GM19455 (cell line): ENCODE data around the gene PCDH11Y.
"Not testable (repeated sequence)": the region's sequence is repeated elsewhere in the genome, so short reads cannot be mapped to it uniquely, and the experiment has no call there.

Experiments
- ATAC-seq: cut with Tn5 transposase; IDR thresholded peaks from one replicate; pipeline ENCODE4 v1.9.1; 2021; ENCODE audit not compliant: unreplicated experiment

Gene PCDH11Y, protein sequence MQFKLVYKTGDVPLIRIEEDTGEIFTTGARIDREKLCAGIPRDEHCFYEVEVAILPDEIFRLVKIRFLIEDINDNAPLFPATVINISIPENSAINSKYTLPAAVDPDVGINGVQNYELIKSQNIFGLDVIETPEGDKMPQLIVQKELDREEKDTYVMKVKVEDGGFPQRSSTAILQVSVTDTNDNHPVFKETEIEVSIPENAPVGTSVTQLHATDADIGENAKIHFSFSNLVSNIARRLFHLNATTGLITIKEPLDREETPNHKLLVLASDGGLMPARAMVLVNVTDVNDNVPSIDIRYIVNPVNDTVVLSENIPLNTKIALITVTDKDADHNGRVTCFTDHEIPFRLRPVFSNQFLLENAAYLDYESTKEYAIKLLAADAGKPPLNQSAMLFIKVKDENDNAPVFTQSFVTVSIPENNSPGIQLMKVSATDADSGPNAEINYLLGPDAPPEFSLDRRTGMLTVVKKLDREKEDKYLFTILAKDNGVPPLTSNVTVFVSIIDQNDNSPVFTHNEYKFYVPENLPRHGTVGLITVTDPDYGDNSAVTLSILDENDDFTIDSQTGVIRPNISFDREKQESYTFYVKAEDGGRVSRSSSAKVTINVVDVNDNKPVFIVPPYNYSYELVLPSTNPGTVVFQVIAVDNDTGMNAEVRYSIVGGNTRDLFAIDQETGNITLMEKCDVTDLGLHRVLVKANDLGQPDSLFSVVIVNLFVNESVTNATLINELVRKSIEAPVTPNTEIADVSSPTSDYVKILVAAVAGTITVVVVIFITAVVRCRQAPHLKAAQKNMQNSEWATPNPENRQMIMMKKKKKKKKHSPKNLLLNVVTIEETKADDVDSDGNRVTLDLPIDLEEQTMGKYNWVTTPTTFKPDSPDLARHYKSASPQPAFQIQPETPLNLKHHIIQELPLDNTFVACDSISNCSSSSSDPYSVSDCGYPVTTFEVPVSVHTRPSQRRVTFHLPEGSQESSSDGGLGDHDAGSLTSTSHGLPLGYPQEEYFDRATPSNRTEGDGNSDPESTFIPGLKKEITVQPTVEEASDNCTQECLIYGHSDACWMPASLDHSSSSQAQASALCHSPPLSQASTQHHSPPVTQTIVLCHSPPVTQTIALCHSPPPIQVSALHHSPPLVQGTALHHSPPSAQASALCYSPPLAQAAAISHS (N-terminal part only)

DNA sequence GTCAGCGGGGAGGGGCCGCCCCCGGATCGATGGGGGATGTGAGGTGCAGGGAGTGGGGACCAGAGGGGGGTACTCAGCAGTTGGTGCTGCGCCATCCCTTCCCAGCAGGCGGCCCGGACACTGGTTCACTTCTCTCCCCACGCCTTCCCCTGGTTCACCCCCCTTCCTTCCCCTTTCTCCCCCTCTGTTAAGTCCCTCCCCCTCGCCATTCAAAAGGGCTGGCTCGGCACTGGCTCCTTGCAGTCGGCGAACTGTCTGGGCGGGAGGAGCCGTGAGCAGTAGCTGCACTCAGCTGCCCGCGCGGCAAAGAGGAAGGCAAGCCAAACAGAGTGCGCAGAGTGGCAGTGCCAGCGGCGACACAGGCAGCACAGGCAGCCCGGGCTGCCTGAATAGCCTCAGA, at the start of gene PCDH11Y:
TSS of gene PCDH11Y (plus strand) at position 240 of the 400 bp plus-strand sequence. CDS start 56,804 bp downstream, outside the sequence.
- ATAC-seq, result not testable (repeated sequence)

DNA sequence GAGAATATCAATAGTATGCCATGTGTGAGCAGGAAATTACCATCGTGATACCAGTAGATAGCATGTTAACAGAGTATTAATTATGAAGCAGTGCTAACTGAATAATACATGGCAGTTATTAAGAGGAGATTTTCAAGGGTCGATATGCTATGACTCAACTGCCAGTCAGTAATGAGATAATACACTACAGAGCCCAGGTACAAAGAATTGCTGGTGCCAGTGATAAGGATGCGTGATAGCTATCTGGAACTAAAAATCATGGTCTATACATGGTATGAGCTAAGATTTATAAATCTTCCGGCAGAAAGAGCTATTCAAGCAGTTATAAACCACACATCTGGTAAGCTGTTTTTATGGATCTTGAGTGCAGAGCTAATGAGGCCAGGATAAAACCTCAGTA, 32.2 kb upstream of the PCDH11Y start:
- ATAC-seq, result not testable (repeated sequence)

DNA sequence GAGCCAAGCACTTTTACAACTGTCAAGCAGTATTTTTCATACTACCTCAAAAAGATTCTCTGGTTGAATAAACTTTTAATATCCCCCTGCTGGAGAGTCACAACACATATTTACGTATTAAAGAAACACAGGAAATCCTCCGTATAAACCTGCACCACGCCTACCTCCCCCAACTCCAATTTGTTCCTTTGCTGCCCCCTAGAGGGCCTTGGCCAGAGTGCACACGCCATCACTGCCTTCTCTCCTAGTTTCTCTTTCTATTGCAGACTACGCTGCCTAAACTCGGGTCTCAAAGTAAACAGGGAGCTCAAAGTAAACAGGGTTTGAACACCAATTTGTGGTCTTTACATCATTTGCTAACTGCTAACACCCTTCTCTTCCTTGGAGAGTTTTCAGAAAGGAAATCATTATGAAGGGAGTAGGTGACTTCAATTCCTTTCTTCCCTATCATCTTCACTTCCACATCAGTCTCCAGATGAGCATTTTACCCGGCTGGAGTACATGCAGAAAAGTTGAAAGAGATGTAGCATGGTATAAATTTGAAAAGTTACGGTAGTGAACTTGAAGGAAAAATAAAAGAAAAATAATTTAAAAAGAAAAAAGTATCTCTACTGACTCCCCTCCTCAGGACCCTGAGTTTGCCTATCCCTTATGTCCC, 8.2 kb upstream of the PCDH11Y start:
- peak; percentile 99 for ATAC-seq

DNA sequence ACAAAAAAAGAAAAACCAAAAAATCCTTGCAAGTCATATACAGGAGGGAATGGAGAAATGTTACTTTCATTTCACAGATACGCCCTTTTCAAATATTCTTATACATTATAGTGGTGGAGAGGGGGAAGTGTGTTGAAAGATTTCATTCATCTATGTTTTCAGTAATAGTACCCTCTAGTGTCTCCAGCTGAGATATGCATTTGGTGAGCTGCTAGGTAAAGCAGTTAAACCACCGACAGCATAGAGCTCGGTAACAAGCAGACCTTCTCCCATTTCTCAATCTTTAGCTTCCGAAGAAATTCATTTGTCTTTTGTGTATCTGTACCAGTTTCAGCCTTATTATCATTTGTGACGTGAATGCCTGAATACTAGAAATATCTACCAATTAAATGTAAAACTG, 5.2 kb upstream of the PCDH11Y start:
- not testable (repeated sequence) for ATAC-seq

DNA sequence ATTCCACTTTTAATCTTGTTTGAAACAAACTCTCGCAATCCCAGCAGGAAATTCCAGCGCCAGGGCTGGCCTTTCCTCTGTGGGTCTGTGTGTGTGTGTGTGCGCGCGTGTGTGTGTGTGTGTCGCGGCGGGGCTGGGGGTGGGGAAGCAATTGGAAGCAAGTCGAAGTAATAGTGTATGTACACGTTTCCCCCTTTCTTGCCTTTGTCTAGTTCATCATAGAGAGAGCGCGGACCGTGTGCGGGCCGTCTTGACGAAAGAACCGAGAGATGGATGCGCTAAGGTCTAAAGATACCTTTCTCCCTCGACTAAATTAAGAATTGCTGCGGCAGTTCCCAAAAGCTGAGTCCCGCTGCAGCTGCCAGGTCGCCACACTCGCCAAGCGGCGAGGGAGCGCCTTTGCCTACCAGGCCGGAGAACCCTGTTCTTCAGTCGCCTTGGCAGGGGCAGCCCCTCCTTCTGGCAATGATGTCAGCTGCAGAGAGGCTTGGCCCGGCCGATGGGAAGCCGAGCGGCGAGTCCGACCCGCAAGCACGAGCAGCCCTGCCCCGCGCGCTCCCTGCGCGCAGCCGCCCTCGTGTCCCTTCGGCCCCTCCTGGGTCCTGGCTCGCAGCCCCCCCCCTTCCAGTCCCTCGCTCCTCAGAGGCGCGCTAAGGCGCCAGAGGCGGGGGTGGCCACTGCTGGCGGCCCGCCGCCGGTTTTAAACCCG, 2.5 kb downstream of the PCDH11Y start:
- not testable (repeated sequence) for ATAC-seq

DNA sequence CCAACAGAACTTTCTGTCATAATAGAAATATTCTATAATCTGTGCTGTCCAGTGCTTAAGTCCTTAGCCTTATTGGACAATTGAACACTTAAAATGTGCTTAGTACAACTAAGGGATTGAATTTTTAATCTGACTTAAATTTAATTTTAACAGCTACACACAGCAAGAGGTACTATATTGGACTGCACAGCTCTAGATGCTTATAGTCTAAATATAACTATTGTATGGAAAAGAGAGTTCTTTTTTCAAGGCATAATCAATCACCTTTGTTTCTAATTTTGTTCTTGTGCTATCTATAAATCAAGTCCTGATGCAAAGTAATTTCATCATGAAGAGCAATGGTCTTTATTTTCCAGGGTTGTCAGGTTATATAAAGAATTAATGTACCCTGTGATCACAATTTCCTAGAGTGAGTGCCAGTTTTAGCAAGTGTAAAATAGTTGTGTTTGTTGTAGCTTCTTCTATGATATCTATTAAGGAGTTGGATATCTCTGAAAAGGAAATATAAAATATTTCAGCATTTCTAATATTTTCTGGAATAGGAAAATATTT, 39.0 kb downstream of the PCDH11Y start:
- not testable (repeated sequence) for ATAC-seq

DNA sequence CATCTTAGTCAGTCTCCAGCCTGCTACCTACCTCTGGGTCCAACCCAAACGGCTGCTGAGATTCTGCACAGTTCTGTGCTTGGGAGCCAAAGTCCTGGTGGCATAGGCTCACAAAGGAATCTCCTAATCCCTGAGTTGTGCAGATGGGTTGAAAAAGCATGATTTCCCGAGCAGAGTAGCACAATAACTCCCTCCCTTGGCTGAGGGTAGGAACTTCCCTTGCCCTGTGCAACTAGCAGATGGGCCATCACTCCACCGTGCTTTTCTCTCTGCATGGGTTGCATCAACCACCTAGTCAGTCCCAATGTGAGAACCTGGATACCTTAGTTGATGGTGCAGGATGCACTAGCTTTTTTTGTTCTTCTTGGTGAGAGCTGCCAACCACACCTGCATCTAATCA, 82.9 kb downstream of the PCDH11Y start:
- not testable (repeated sequence) for ATAC-seq

DNA sequence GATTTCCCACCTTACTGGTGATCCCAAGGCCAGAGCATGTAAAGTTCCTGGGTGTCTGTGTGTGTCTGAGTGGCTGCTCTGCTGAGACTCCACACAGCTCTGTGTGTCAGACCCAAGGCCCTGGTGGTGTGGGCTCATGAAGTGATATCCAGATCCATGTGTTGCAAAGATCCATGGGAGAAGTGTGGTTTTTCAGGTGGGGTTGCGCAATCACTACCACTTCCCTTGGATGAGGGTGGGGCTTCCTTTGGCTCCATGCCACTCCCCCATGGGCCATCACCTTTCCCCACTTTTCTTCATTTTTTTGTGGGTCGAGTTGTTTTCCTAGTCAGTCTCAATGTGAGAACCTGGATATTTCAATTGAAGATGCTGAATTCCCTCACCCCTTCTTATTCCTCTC, 182.9 kb downstream of the PCDH11Y start:
- ATAC-seq, result not testable (repeated sequence)

DNA sequence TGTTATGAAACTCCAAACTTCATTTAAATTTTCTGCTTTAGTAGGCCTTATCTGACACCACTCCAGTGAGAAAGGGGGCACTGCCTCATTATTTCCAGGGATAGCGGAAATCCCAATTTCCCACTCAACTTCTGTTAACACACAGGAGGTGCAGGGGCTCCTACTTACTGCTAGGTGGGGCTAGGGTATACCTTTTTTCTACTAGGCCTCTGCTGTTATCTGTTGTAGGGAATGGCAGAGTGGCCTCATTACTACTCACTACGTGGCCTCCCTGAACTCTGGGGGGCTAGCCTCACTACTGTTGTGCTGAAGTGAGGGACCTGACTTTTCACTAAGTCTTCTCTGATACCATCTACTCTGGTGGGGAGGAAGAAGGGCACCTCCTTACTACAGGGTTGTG, 215.0 kb downstream of the PCDH11Y start:
- not testable (repeated sequence) for ATAC-seq

DNA sequence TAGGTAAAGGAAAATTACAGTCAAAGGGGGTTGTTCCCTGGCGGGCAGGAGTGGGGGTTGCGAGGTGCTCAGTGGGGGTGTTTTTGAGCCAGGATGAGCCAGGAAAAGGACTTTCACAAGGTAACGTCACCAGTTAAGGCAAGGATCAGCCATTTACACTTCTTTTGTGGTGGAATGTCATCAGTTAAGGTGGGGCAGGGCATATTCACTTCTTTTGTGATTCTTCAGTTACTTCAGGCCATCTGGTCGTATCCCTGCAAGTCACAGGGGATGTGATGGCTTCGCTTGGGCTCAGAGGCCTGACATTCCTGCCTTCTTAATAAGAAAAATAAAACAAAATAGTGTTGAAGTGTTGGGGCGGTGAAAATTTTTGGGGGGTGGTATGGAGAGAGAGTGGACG, 324.8 kb downstream of the PCDH11Y start:
- not testable (repeated sequence) for ATAC-seq

DNA sequence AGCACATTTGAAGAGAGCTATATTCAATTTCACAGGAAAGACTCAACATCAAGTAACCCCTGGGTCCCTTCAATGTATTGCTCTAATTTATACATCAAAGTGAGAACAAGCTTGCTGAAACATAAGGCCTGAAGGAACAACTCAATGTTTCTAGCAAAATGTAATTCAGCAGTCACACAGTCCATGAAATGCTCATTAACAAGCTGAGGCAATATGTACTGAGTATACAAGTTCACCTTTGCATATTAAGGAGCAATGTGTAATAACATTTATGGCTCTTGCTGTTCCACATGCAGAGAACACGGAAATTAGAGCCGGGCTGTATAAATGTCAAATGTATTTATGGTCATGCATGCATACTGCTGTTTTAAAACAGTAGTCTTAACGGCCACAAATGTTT, 342.1 kb downstream of the PCDH11Y start:
- ATAC-seq, result not testable (repeated sequence)

DNA sequence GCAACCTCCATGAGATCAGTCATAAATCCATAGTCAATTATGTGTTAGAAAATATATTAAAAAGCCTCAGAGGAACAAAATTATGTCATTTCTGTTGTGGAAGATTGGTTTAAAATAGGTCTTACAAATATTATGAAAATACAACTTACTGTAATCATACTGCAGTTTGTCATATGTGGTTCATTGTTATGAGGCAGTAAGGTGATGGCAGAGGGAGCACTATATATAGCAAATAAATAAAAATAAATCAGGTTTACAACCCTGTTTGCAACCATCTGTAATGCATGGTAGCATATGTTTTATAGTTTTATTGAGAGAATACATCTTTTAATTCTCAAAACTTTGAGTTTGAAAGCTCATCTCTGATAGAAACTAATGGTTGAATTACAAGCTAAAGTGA, 543.6 kb downstream of the PCDH11Y start:
- not testable (repeated sequence) for ATAC-seq

DNA sequence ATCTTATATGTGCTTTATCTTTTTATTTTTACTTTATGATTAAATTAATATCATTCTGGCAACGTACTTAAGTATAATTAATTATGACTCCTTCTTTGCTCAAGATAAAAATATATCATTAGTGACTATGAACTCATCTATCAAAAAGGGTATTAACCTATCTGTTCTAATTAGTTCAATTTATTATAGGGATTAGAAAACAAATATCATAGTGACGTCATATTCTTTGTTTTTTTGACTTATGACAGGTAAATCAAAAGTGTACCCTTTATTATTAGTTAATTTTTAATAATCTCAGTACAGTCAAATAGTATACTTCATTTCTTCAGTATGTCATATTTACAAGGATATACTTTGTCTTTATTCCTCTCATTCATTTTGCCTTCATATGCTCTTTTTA, 638.5 kb downstream of the PCDH11Y start:
- ATAC-seq, result not testable (repeated sequence)

DNA sequence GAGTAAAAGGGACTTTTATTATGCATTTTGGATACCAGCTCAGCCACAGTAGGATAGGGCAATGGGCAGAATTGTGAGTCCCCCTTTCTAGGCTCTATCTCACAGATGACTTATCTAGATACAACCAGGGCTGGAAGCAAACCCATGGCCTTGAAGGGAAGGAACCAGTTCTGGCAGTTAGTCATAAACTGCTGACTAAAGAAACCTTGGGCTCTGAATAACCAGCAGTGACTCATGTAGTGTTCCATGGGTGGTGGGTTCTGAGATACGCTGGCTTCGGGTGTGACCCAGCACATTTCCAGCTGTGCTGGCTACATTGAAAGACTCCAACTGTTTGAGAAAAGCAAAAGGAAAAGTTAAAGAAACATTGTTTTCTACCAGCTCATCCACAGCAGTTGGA, 679.2 kb downstream of the PCDH11Y start:
- ATAC-seq, result not testable (repeated sequence)

DNA sequence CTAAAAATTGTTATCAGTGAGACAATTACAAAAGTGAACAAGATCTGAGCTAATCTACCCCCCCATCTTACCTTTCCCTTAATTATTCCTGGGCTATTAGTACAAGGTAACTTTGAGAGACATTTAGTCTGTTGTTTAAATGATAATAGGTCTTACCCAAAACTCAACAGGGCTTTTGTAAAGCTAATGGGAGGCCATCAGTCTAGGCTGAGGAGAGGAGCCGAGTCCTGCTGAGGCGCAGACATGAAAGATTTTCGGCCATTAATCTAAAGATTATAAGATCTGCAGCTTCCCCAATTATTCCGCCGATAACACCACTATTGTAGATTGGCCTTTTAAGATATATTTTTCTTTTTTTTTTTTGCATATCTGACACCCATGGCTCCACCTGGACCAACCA, 708.6 kb downstream of the PCDH11Y start:
- ATAC-seq, result not testable (repeated sequence)

DNA sequence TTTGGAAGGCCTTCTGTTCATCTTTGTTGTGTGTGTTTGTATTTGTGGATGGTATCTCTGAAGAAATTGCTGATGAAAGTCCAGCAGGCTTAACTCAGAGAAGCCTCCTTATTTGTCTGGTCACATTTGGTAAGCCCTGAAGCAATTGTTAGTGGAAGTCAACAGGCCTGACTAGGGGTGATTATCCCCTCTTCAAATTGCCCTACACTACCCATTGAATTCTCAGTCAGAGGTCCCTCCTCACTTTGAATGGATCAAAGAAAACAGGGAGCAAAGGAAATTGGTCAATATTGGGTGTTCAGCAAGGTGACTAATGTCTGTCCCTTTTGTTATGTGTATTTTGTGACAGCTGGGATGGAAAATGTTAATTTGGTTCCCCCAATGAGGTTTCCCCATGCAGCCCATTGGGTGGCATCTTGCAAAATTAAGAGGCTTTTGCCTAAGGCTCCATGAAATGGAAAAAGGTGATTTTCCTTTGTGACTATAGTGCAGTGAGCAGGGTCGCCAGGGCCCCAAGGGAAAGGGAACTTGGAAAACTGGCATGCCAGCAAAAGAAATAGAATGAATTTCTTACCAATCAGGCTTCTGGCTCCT, 709.8 kb downstream of the PCDH11Y start:
- not testable (repeated sequence) for ATAC-seq

DNA sequence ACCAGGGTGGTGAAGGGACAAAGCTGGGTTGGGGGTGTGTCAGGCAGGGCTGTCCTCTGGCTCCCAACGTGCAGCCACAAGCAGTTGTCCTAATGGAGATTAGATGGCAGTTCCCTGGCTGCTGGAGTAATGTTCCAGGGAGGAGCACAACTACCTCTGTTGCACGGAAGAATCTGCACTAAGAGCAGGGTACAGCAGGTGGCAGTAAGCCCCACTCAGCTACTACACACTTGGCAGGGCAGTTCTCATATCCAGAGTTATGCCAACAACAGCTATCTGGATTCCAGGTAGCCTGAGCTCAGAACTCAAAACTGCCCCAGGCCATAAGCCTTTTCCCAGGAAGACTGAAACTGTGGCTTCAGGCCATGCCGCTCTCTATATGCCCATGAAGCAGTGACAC, 761.3 kb downstream of the PCDH11Y start:
- not testable (repeated sequence) for ATAC-seq

DNA sequence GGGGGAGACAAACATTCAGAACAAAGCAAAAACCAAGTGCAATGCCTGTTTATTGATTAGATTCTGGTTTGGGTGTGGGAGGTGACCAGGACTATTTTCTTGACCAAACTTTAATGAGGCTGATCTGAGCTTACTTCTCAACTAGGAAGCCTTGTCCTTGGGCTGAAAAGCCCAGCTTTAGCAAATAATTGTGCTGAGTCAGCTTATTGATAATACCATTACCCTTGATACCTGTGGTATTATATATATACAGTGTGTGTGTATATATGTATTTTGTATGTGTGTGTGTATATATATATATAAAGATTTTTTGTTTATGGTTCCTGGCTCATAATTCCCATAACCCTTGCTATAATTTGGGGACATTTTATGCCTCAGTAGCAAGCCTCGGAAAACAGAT, 776.4 kb downstream of the PCDH11Y start:
- not testable (repeated sequence) for ATAC-seq
